HG02798 (cell line): ENCODE results near the gene MYO18B.

ENCODE experiments used
- ATAC-seq: cut with Tn5 transposase; IDR thresholded peaks from one replicate; pipeline ENCODE4 v1.9.1; 2021; ENCODE audit warnings: mild to moderate bottlenecking; ENCODE audit not compliant: unreplicated experiment, poor library complexity

The MYO18B gene

GRCh38 chr22:25815561-25815960 is 73.6 kb downstream of the MYO18B start:
- ATAC-seq: no peak

- ATAC-seq: no peak
Measured at GRCh38 chr22:25816522-25817059, 74.6 kb downstream of the MYO18B start.

- ATAC-seq: no peak
Measured at GRCh38 chr22:25817092-25817943, 75.3 kb downstream of the MYO18B start.

- ATAC-seq: no peak
Measured at GRCh38 chr22:25818541-25818940, 76.6 kb downstream of the MYO18B start.

- no peak for ATAC-seq
Measured at GRCh38 chr22:25822344-25822743, 80.4 kb downstream of the MYO18B start.

- no peak for ATAC-seq
Measured at GRCh38 chr22:25823276-25823675, 81.3 kb downstream of the MYO18B start.

GRCh38 chr22:25824828-25825423 is 82.9 kb downstream of the MYO18B start:
- no peak for ATAC-seq

- ATAC-seq: no peak
Measured at GRCh38 chr22:25827415-25827814, 85.4 kb downstream of the MYO18B start.

GRCh38 chr22:25828422-25828821 is 86.4 kb downstream of the MYO18B start:
- no peak for ATAC-seq

GRCh38 chr22:25829237-25829636 is 87.2 kb downstream of the MYO18B start:
- no peak for ATAC-seq

GRCh38 chr22:25829808-25830777 is 88.1 kb downstream of the MYO18B start:
- ATAC-seq: no peak

GRCh38 chr22:25833091-25833490 is 91.1 kb downstream of the MYO18B start:
- ATAC-seq: no peak

- no peak for ATAC-seq
Measured at GRCh38 chr22:25833676-25834075, 91.7 kb downstream of the MYO18B start.

GRCh38 chr22:25834490-25834889 is 92.5 kb downstream of the MYO18B start:
- peak; percentile 39 for ATAC-seq

- no peak for ATAC-seq
Measured at GRCh38 chr22:25835348-25835747, 93.4 kb downstream of the MYO18B start.

- ATAC-seq: no peak
Measured at GRCh38 chr22:25837288-25837900, 95.4 kb downstream of the MYO18B start.

GRCh38 chr22:25838960-25839741 is 97.2 kb downstream of the MYO18B start:
- no peak for ATAC-seq

- no peak for ATAC-seq
Measured at GRCh38 chr22:25839755-25840154, 97.8 kb downstream of the MYO18B start.

GRCh38 chr22:25840167-25840566 is 98.2 kb downstream of the MYO18B start:
- ATAC-seq: no peak
